ENCODE measurements around the gene TECTA.

The TECTA gene

DNA sequence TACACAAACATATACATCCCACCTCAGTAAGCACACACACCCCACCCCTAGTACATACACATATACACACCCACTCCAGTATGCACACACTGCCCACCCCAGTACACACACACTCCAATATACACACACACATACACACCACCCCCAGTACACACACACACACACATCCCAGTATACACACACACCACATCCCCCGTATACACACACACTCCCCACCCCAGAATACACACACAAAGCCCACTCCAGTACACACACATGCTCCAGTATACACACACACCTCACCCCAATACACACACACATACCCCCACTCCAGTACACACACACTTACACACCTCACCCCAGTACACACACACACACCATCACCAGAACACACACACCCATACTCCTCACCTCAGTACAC lies 7.4 kb downstream of the TECTA start:
- TF ChIP-seq EZH2 (optimal IDR thresholded peaks at IDR 0.05; ENCODE audit: low read depth, low read length), result no peak
- TF ChIP-seq EZH2phosphoT487 (IDR thresholded peaks at IDR 0.05; ENCODE audit: low read length), result no peak
- TF ChIP-seq, protein P1, sequence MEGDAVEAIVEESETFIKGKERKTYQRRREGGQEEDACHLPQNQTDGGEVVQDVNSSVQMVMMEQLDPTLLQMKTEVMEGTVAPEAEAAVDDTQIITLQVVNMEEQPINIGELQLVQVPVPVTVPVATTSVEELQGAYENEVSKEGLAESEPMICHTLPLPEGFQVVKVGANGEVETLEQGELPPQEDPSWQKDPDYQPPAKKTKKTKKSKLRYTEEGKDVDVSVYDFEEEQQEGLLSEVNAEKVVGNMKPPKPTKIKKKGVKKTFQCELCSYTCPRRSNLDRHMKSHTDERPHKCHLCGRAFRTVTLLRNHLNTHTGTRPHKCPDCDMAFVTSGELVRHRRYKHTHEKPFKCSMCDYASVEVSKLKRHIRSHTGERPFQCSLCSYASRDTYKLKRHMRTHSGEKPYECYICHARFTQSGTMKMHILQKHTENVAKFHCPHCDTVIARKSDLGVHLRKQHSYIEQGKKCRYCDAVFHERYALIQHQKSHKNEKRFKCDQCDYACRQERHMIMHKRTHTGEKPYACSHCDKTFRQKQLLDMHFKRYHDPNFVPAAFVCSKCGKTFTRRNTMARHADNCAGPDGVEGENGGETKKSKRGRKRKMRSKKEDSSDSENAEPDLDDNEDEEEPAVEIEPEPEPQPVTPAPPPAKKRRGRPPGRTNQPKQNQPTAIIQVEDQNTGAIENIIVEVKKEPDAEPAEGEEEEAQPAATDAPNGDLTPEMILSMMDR (IDR thresholded peaks at IDR 0.05; ENCODE audit: low read length), result no peak
- Histone ChIP-seq H3K4me2 (ENCODE audit: low read depth, low read length) (no peak overlapping the region), H3K27me3 (replicated peaks; ENCODE audit: insufficient read depth, low read length) (no peaks in the 10 kb centered on the region), H3K9ac (ENCODE audit: low read length) (no peak overlapping the region), H2AFZ (ENCODE audit: low read length) (no peak overlapping the region), H3F3A (ENCODE audit: insufficient read depth, low read length) (no peaks in the 10 kb centered on the region), H3K9me3 (replicated peaks; ENCODE audit: insufficient read depth, low read length) (no peaks in the 10 kb centered on the region), H3K4me1 (ENCODE audit: low read length) (no peaks in the 10 kb centered on the region), H3K79me2 (ENCODE audit: low read length) (no peaks in the 10 kb centered on the region), H3K9me2 (replicated peaks; ENCODE audit: insufficient read depth, low read length) (no peaks in the 10 kb centered on the region), H3K27ac (ENCODE audit: low read length) (no peak overlapping the region), H4K20me1 (ENCODE audit: insufficient read depth, low read length) (no peaks in the 10 kb centered on the region), H3K4me3 (ENCODE audit: low read length) (no peak overlapping the region), H3K36me3 (replicated peaks; ENCODE audit: insufficient read depth, low read length) (no peaks in the 10 kb centered on the region)
- DNase-seq, result no peak

DNA sequence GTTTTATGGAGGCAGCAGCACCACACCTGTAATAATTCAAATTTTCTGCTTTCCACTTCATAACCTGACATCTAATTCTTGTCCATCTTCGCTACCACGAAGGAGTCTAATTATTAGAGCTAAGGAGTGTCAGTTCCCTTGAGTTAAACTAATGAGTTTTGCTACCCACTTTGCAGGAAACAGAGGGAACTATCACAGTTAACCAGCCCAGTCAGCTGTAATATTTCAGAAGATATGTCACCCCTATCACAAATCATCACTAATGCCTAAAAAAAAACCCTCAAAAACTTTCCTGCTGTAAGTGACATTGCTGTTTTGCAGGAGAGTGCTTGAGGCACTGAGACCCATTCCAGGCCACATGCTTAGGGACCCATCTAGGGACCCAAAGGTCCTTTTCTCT lies 8.4 kb downstream of the TECTA start:
- no peak overlapping the region for H3K9ac ChIP-seq (ENCODE audit: low read length)
- H3K4me2 ChIP-seq (ENCODE audit: low read depth, low read length), result no peak overlapping the region
- no peak overlapping the region for H3K4me3 ChIP-seq (ENCODE audit: low read length)
- H3K9me2 ChIP-seq (replicated peaks; ENCODE audit: insufficient read depth, low read length), result no peaks in the 10 kb centered on the region
- H3F3A ChIP-seq (ENCODE audit: insufficient read depth, low read length), result no peaks in the 10 kb centered on the region
- DNase-seq, result no peak
- H3K27ac ChIP-seq (ENCODE audit: low read length), result no peak overlapping the region
- no peak for TF ChIP-seq EZH2phosphoT487 (IDR thresholded peaks at IDR 0.05; ENCODE audit: low read length)
- no peaks in the 10 kb centered on the region for H4K20me1 ChIP-seq (ENCODE audit: insufficient read depth, low read length)
- H3K36me3 ChIP-seq (replicated peaks; ENCODE audit: insufficient read depth, low read length), result no peaks in the 10 kb centered on the region
- H3K79me2 ChIP-seq (ENCODE audit: low read length), result no peaks in the 10 kb centered on the region
- no peaks in the 10 kb centered on the region for H3K9me3 ChIP-seq (replicated peaks; ENCODE audit: insufficient read depth, low read length)
- no peak overlapping the region for H2AFZ ChIP-seq (ENCODE audit: low read length)
- H3K27me3 ChIP-seq (replicated peaks; ENCODE audit: insufficient read depth, low read length), result no peaks in the 10 kb centered on the region
- no peaks in the 10 kb centered on the region for H3K4me1 ChIP-seq (ENCODE audit: low read length)

DNA sequence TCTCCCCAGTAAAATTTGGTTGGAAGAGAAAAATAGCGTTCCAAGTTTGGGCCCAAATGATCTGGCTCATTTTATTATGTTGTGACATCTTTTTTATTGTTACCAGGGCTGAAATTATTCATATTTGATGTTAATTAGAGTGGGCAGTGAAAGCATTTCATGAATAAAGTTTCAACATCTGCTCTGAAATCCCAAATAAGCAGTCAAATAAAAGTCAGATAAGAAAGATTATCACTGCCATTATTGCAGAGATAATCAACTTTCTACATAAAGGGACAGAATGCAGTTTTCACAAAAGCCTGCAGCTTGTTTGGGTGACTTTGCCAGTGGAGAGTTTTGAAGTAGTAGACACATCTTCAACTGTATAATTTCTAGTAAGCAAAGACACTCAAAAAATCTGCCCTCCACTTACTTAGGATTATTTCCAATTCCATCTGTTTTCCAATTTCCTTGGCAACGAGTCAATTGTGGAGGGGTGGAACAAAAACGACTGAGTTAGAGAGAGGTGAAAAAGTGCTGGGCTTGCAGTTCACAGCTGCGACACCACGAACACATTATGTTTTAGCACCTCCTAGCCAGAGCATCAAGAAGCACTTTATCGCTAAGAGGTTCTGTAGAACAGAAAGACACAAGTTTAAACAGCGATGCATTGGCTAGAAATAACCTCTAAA lies 9.0 kb downstream of the TECTA start:
- no peaks in the 10 kb centered on the region for H3K36me3 ChIP-seq (replicated peaks; ENCODE audit: insufficient read depth, low read length)
- no peak overlapping the region for H3K27ac ChIP-seq (ENCODE audit: low read length)
- H3K4me1 ChIP-seq (ENCODE audit: low read length), result no peaks in the 10 kb centered on the region
- H3K9me2 ChIP-seq (replicated peaks; ENCODE audit: insufficient read depth, low read length), result no peaks in the 10 kb centered on the region
- no peak overlapping the region for H3K9ac ChIP-seq (ENCODE audit: low read length)
- H2AFZ ChIP-seq (ENCODE audit: low read length), result no peak overlapping the region
- DNase-seq, result no peak
- H3F3A ChIP-seq (ENCODE audit: insufficient read depth, low read length), result no peaks in the 10 kb centered on the region
- no peak overlapping the region for H3K4me2 ChIP-seq (ENCODE audit: low read depth, low read length)
- no peaks in the 10 kb centered on the region for H4K20me1 ChIP-seq (ENCODE audit: insufficient read depth, low read length)
- TF ChIP-seq EZH2phosphoT487 (IDR thresholded peaks at IDR 0.05; ENCODE audit: low read length), result no peak
- no peaks in the 10 kb centered on the region for H3K27me3 ChIP-seq (replicated peaks; ENCODE audit: insufficient read depth, low read length)
- H3K79me2 ChIP-seq (ENCODE audit: low read length), result no peaks in the 10 kb centered on the region
- no peaks in the 10 kb centered on the region for H3K9me3 ChIP-seq (replicated peaks; ENCODE audit: insufficient read depth, low read length)
- no peak overlapping the region for H3K4me3 ChIP-seq (ENCODE audit: low read length)

DNA sequence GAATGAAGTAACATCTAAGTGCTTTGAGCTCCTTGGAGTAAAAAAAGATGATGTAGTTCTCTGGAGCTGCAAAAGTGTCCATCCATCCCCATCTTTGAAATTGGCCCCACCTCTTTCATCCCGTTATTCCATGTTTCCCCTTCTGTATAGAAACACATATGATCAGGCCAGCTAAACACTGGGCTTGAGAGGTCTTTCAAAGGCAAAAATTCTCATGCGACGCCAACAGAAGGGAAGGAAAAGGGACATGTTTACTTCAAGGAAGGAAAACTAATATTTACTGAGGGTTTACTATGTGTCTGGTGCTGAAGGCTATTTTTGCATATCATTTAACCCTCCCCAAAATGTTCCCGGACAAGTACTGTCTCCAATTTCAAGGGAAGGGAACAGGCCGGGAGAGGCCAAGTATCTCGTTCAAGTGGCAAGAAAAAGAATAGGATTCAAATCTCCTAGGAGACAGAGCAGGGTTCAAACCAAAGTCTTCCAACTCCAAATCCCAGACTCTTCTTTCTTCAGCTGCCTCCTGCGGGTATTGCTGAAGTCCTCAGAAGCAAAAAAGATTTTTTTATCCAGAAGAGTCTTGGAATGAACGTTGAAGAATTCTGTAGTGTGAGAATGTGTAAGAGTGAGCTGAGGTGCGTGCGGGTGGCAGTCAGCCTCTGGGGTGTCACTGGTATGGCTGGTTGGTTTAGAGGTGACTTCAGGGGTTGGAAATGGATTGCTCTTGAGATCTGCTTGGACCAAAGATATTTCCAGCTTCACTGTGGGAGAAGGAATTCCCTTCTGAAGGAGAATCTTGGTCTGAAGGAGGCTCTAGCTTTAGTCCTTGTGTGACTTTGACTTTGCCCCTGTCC lies 10.1 kb downstream of the TECTA start:
- Histone ChIP-seq H3K9me3 (replicated peaks; ENCODE audit: insufficient read depth, low read length) (no peaks in the 10 kb centered on the region), H3K27ac (ENCODE audit: low read length) (no peak overlapping the region), H3K27me3 (replicated peaks; ENCODE audit: insufficient read depth, low read length) (no peaks in the 10 kb centered on the region), H3F3A (ENCODE audit: insufficient read depth, low read length) (no peaks in the 10 kb centered on the region), H3K9me2 (replicated peaks; ENCODE audit: insufficient read depth, low read length) (no peaks in the 10 kb centered on the region), H3K9ac (ENCODE audit: low read length) (no peak overlapping the region), H3K36me3 (replicated peaks; ENCODE audit: insufficient read depth, low read length) (no peaks in the 10 kb centered on the region), H3K79me2 (ENCODE audit: low read length) (no peaks in the 10 kb centered on the region), H3K4me1 (ENCODE audit: low read length) (no peaks in the 10 kb centered on the region), H3K4me2 (ENCODE audit: low read depth, low read length) (no peak overlapping the region), H2AFZ (ENCODE audit: low read length) (no peak overlapping the region), H4K20me1 (ENCODE audit: insufficient read depth, low read length) (no peaks in the 10 kb centered on the region), H3K4me3 (ENCODE audit: low read length) (no peak overlapping the region)
- no peak for TF ChIP-seq EZH2 (optimal IDR thresholded peaks at IDR 0.05; ENCODE audit: low read depth, low read length)
- TF ChIP-seq, protein P1 (IDR thresholded peaks at IDR 0.05; ENCODE audit: low read length), result no peak
- no peak for TF ChIP-seq EZH2phosphoT487 (IDR thresholded peaks at IDR 0.05; ENCODE audit: low read length)
- no peak for DNase-seq

Data from MM.1S (cell line).